ENCODE measurements around the gene ZBTB16.

- TF ChIP-seq, protein P1, sequence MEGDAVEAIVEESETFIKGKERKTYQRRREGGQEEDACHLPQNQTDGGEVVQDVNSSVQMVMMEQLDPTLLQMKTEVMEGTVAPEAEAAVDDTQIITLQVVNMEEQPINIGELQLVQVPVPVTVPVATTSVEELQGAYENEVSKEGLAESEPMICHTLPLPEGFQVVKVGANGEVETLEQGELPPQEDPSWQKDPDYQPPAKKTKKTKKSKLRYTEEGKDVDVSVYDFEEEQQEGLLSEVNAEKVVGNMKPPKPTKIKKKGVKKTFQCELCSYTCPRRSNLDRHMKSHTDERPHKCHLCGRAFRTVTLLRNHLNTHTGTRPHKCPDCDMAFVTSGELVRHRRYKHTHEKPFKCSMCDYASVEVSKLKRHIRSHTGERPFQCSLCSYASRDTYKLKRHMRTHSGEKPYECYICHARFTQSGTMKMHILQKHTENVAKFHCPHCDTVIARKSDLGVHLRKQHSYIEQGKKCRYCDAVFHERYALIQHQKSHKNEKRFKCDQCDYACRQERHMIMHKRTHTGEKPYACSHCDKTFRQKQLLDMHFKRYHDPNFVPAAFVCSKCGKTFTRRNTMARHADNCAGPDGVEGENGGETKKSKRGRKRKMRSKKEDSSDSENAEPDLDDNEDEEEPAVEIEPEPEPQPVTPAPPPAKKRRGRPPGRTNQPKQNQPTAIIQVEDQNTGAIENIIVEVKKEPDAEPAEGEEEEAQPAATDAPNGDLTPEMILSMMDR (IDR thresholded peaks at IDR 0.05): no peak
- no peak for TF ChIP-seq EZH2 (IDR thresholded peaks at IDR 0.05)
Observed at GRCh38 chr11:114110952-114111947, 51.7 kb downstream of the ZBTB16 start.

Measured in neural progenitor cell (in vitro differentiated cells).